ENCODE data around the gene CDYL2.

CDYL2 gene

DNA sequence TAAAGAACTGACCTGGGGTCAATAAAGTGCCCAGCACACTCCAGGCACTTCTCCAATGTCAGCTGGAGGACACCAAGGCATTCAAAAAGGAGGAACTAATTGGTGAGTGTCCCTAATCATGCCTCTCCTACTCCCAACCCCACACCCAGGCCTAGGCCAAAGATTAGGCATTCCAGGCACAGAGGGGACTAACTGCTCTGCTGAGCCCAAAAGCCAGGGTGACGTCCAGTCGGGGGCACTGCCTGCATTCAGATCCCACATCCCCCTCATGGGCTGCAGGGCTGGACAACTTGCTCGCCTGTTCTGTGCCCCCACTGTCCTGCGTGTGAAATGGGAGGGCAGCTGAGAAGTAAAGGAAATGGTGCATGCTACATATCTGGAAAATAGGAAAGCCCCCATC, 148.2 kb downstream of the CDYL2 start:
- TF ChIP-seq ZFP30 (CRISPR knock-in tag; IDR thresholded peaks at IDR 0.05) (no peak), ZNF565 (CRISPR knock-in tag; conservative IDR thresholded peaks at IDR 0.05; ENCODE audit: low read depth) (no peak)
- TF ChIP-seq, protein P1, sequence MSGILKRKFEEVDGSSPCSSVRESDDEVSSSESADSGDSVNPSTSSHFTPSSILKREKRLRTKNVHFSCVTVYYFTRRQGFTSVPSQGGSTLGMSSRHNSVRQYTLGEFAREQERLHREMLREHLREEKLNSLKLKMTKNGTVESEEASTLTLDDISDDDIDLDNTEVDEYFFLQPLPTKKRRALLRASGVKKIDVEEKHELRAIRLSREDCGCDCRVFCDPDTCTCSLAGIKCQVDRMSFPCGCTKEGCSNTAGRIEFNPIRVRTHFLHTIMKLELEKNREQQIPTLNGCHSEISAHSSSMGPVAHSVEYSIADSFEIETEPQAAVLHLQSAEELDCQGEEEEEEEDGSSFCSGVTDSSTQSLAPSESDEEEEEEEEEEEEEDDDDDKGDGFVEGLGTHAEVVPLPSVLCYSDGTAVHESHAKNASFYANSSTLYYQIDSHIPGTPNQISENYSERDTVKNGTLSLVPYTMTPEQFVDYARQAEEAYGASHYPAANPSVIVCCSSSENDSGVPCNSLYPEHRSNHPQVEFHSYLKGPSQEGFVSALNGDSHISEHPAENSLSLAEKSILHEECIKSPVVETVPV (CRISPR knock-in tag; IDR thresholded peaks at IDR 0.05), result no peak
- ATAC-seq, result no peak

DNA sequence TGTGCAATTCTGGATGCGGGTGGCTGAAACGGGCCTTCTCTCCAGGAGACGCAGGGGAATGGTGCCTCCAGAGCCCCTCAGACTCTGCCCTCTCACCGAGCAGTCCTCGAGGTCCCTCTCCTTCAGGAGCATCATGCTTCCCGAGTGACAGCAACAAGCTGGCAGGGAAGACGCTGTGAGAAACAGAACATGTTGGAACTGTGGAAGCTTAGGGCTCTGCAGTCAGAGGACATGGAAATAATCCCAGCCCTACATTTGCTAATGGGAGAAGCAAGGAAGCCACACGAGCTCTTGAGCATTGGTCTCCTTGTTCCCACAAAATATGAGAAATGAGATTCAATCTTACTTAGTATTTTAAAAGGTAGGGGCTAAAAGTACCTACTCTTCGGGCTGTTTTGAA, 148.6 kb downstream of the CDYL2 start:
- ATAC-seq, result no peak

DNA sequence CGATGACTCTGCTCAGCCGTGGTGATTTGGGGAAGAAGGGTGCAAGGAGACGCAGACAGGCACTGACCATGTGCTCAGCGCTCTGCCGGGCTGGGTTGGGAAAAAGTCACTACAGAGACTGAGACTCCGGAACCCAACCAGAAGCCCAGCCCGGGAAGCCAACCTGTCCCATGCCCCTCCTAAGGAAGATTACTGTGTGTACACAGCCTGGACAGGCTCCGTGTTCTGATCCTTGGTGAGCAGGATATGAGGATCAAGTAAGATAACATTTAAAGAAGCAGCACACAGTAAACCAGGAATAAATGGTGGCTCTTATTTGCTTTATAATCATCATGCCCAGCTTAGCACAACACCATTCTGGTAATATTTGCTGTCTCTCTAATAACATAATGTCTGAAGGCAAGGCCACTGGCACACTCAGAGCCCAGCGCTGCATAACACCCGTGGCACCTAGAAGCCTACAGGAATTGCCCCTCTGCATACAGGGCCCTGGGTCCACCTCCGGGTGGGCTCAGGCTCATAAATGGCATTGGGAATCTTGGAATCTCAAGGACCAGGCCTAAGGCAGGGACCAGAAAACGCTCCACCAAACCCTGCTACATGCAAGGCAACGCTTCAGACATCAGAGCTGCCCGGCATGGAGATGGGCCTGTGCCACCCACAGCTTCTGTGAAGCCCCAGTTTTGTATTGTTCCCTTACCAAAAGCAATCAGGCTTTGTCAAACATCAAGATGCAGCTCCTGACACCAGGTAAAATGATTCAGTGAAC, 150.1 kb downstream of the CDYL2 start:
- ATAC-seq, result no peak

More for the DNA sequence above, 148.6 kb downstream of the CDYL2 start:
- TF ChIP-seq TOX (CRISPR knock-in tag; IDR thresholded peaks at IDR 0.05; ENCODE audit: borderline replicate concordance) (no peak), PPARA (CRISPR knock-in tag; IDR thresholded peaks at IDR 0.05; ENCODE audit: borderline replicate concordance) (no peak), BACH2 (CRISPR knock-in tag; IDR thresholded peaks at IDR 0.05; ENCODE audit: borderline replicate concordance) (no peak), ZFP3 (CRISPR knock-in tag; IDR thresholded peaks at IDR 0.05) (no peak), CSDC2 (CRISPR knock-in tag; IDR thresholded peaks at IDR 0.05) (no peak), TCF4 (CRISPR knock-in tag; IDR thresholded peaks at IDR 0.05; ENCODE audit: borderline replicate concordance) (no peak), ZNF8 (CRISPR knock-in tag; IDR thresholded peaks at IDR 0.05) (no peak)
- TF ChIP-seq, protein P2, sequence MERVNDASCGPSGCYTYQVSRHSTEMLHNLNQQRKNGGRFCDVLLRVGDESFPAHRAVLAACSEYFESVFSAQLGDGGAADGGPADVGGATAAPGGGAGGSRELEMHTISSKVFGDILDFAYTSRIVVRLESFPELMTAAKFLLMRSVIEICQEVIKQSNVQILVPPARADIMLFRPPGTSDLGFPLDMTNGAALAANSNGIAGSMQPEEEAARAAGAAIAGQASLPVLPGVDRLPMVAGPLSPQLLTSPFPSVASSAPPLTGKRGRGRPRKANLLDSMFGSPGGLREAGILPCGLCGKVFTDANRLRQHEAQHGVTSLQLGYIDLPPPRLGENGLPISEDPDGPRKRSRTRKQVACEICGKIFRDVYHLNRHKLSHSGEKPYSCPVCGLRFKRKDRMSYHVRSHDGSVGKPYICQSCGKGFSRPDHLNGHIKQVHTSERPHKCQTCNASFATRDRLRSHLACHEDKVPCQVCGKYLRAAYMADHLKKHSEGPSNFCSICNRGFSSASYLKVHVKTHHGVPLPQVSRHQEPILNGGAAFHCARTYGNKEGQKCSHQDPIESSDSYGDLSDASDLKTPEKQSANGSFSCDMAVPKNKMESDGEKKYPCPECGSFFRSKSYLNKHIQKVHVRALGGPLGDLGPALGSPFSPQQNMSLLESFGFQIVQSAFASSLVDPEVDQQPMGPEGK (CRISPR knock-in tag; IDR thresholded peaks at IDR 0.05; ENCODE audit: borderline replicate concordance), result no peak

More for the DNA sequence above, 150.1 kb downstream of the CDYL2 start:
- no peak for TF ChIP-seq ZNF70 (CRISPR knock-in tag; IDR thresholded peaks at IDR 0.05)
- TF ChIP-seq, protein P3, sequence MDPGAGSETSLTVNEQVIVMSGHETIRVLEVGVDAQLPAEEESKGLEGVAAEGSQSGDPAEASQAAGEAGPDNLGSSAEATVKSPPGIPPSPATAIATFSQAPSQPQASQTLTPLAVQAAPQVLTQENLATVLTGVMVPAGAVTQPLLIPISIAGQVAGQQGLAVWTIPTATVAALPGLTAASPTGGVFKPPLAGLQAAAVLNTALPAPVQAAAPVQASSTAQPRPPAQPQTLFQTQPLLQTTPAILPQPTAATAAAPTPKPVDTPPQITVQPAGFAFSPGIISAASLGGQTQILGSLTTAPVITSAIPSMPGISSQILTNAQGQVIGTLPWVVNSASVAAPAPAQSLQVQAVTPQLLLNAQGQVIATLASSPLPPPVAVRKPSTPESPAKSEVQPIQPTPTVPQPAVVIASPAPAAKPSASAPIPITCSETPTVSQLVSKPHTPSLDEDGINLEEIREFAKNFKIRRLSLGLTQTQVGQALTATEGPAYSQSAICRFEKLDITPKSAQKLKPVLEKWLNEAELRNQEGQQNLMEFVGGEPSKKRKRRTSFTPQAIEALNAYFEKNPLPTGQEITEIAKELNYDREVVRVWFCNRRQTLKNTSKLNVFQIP (CRISPR knock-in tag; IDR thresholded peaks at IDR 0.05; ENCODE audit: borderline replicate concordance, low read depth), result no peak
- no peak for TF ChIP-seq PPARA (CRISPR knock-in tag; IDR thresholded peaks at IDR 0.05; ENCODE audit: borderline replicate concordance)
- TF ChIP-seq ZC3H10 (CRISPR knock-in tag; IDR thresholded peaks at IDR 0.05), result no peak
- TF ChIP-seq, protein P4, sequence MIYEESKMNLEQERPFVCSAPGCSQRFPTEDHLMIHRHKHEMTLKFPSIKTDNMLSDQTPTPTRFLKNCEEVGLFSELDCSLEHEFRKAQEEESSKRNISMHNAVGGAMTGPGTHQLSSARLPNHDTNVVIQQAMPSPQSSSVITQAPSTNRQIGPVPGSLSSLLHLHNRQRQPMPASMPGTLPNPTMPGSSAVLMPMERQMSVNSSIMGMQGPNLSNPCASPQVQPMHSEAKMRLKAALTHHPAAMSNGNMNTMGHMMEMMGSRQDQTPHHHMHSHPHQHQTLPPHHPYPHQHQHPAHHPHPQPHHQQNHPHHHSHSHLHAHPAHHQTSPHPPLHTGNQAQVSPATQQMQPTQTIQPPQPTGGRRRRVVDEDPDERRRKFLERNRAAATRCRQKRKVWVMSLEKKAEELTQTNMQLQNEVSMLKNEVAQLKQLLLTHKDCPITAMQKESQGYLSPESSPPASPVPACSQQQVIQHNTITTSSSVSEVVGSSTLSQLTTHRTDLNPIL (CRISPR knock-in tag; IDR thresholded peaks at IDR 0.05; ENCODE audit: low read depth), result no peak
- no peak for TF ChIP-seq RARB (CRISPR knock-in tag; IDR thresholded peaks at IDR 0.05)
- no peak for TF ChIP-seq ARNTL (CRISPR knock-in tag; IDR thresholded peaks at IDR 0.05; ENCODE audit: borderline replicate concordance, low read depth)
- TF ChIP-seq ZFP30 (CRISPR knock-in tag; IDR thresholded peaks at IDR 0.05), result no peak
- TF ChIP-seq SNAI2 (CRISPR knock-in tag; IDR thresholded peaks at IDR 0.05), result no peak
- no peak for TF ChIP-seq BACH2 (CRISPR knock-in tag; IDR thresholded peaks at IDR 0.05; ENCODE audit: borderline replicate concordance)
- TF ChIP-seq TOX (CRISPR knock-in tag; IDR thresholded peaks at IDR 0.05; ENCODE audit: borderline replicate concordance), result no peak
- TF ChIP-seq OSR1 (CRISPR knock-in tag; IDR thresholded peaks at IDR 0.05), result no peak
- no peak for TF ChIP-seq ZNF8 (CRISPR knock-in tag; IDR thresholded peaks at IDR 0.05)
- TF ChIP-seq, protein P1 (CRISPR knock-in tag; IDR thresholded peaks at IDR 0.05), result no peak
- TF ChIP-seq, protein P5, sequence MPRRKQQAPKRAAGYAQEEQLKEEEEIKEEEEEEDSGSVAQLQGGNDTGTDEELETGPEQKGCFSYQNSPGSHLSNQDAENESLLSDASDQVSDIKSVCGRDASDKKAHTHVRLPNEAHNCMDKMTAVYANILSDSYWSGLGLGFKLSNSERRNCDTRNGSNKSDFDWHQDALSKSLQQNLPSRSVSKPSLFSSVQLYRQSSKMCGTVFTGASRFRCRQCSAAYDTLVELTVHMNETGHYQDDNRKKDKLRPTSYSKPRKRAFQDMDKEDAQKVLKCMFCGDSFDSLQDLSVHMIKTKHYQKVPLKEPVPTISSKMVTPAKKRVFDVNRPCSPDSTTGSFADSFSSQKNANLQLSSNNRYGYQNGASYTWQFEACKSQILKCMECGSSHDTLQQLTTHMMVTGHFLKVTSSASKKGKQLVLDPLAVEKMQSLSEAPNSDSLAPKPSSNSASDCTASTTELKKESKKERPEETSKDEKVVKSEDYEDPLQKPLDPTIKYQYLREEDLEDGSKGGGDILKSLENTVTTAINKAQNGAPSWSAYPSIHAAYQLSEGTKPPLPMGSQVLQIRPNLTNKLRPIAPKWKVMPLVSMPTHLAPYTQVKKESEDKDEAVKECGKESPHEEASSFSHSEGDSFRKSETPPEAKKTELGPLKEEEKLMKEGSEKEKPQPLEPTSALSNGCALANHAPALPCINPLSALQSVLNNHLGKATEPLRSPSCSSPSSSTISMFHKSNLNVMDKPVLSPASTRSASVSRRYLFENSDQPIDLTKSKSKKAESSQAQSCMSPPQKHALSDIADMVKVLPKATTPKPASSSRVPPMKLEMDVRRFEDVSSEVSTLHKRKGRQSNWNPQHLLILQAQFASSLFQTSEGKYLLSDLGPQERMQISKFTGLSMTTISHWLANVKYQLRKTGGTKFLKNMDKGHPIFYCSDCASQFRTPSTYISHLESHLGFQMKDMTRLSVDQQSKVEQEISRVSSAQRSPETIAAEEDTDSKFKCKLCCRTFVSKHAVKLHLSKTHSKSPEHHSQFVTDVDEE (CRISPR knock-in tag; IDR thresholded peaks at IDR 0.05), result no peak
- no peak for TF ChIP-seq ESRRG (CRISPR knock-in tag; IDR thresholded peaks at IDR 0.05)
- TF ChIP-seq ISL1 (CRISPR knock-in tag; IDR thresholded peaks at IDR 0.05), result no peak
- TF ChIP-seq ZFP3 (CRISPR knock-in tag; IDR thresholded peaks at IDR 0.05), result no peak
- no peak for TF ChIP-seq TCF4 (CRISPR knock-in tag; IDR thresholded peaks at IDR 0.05; ENCODE audit: borderline replicate concordance)

Data from SK-N-SH treated with all-trans-retinoic acid at 6 μM for 48 hours (cell line).